GM12872 (cell line): Measurements from ENCODE around the gene AP2A2.

Experiments
- TF ChIP-seq, protein P1 (sequence below): IDR thresholded peaks from 3 replicates; pipeline ENCODE4 v1.5.1; 2011; ENCODE audit warnings: low read depth, mild to moderate bottlenecking, low read length, moderate library complexity; ENCODE audit not compliant: insufficient read depth

AP2A2 gene

GRCh38 chr11:901452-902061, 24.1 kb upstream of the AP2A2 start:
- TF ChIP-seq, protein P1, sequence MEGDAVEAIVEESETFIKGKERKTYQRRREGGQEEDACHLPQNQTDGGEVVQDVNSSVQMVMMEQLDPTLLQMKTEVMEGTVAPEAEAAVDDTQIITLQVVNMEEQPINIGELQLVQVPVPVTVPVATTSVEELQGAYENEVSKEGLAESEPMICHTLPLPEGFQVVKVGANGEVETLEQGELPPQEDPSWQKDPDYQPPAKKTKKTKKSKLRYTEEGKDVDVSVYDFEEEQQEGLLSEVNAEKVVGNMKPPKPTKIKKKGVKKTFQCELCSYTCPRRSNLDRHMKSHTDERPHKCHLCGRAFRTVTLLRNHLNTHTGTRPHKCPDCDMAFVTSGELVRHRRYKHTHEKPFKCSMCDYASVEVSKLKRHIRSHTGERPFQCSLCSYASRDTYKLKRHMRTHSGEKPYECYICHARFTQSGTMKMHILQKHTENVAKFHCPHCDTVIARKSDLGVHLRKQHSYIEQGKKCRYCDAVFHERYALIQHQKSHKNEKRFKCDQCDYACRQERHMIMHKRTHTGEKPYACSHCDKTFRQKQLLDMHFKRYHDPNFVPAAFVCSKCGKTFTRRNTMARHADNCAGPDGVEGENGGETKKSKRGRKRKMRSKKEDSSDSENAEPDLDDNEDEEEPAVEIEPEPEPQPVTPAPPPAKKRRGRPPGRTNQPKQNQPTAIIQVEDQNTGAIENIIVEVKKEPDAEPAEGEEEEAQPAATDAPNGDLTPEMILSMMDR = no peak

DNA sequence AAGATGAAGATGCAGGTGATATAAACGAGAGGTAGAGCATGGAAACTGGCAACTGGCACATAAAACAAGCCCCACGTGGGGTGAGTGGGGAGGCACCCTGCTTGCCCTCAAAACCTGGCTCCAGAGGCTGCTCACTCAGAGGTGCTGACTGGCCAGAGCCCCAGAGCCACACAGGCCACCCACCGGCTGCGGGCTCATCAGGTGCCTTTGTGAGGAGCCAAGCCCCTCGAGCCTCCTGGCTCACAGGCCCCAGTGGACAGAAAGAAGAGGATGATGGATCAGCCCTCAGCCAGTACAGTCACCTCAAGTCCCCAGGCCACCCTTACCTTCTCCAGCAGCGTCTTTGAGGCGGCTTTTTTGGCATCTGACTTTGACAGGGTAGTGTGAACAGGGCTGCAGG, 21.3 kb upstream of the AP2A2 start:
- TF ChIP-seq, protein P1 = no peak

DNA sequence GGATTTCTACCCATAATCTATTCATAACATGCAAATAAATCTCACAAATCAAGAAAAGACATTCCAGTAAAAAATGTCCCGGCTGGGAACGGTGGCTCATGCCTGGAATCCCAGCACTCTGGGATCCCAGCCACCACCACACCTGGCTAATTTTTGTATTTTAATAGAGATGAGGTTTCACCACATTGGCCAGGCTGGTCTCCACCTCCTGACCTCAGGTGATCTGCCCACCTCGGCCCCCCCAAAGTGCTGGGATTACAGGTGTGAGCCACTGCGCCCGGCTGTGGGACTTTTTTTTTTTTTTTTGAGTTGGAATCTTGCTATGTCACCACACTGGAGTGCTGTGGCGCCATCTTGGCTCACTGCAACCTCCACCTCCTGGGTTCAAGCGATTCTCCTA, 19.7 kb upstream of the AP2A2 start:
- TF ChIP-seq, protein P1 = no peak

DNA sequence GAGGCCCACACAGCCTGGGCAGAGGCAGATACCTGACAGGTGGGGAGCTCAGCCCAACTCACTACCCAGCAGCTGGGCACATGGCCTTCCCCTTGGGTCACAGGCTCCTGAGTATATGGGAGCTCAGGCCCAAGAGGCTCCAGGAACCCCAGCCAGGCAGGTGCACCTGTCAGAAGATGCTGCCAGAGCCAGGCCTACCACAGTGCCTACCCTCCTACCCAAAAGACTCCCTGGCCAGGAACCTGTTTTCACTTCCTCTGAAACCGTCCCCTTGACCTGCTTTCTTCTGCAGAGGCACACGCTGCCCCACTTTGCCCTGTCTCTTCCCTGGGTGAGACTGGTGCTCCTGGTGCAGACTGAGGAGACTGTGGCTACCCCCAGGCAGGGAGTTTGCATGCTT, 18.0 kb upstream of the AP2A2 start:
- TF ChIP-seq, protein P1 = no peak

GRCh38 chr11:908273-908672, 17.4 kb upstream of the AP2A2 start:
- TF ChIP-seq, protein P1 = no peak

GRCh38 chr11:909406-909805, 16.3 kb upstream of the AP2A2 start:
- TF ChIP-seq, protein P1 = no peak

GRCh38 chr11:910044-910588, 15.6 kb upstream of the AP2A2 start:
- TF ChIP-seq, protein P1 = no peak
